ENCODE data around the gene MMP24OS.

The MMP24OS gene

GRCh38 chr20:35305682-35306556 lies 28.0 kb upstream of the MMP24OS start:
- DNase-seq: peak; percentile 81

- no peak for DNase-seq
Observed at GRCh38 chr20:35304956-35305355, 27.0 kb upstream of the MMP24OS start.

- peak; percentile 90 for DNase-seq
Observed at GRCh38 chr20:35303735-35304491, 26.0 kb upstream of the MMP24OS start.

GRCh38 chr20:35303382-35303734 lies 25.4 kb upstream of the MMP24OS start:
- no peak for DNase-seq

- DNase-seq: no peak
Observed at GRCh38 chr20:35302421-35303335, 24.8 kb upstream of the MMP24OS start.

GRCh38 chr20:35301426-35301825 lies 23.5 kb upstream of the MMP24OS start:
- no peak for DNase-seq

GRCh38 chr20:35300469-35301262 lies 22.7 kb upstream of the MMP24OS start:
- no peak for DNase-seq

- no peak for DNase-seq
Observed at GRCh38 chr20:35299780-35300179, 21.9 kb upstream of the MMP24OS start.

GRCh38 chr20:35298264-35298663 lies 20.3 kb upstream of the MMP24OS start:
- DNase-seq: no peak

- DNase-seq: no peak
Observed at GRCh38 chr20:35297740-35298139, 19.8 kb upstream of the MMP24OS start.

GRCh38 chr20:35297155-35297554 lies 19.2 kb upstream of the MMP24OS start:
- DNase-seq: no peak

GRCh38 chr20:35296101-35296554 lies 18.2 kb upstream of the MMP24OS start:
- DNase-seq: no peak

GRCh38 chr20:35295674-35296073 lies 17.8 kb upstream of the MMP24OS start:
- DNase-seq: no peak

- no peak for DNase-seq
Observed at GRCh38 chr20:35295058-35295457, 17.1 kb upstream of the MMP24OS start.

- DNase-seq: no peak
Observed at GRCh38 chr20:35294293-35294685, 16.4 kb upstream of the MMP24OS start.

- no peak for DNase-seq
Observed at GRCh38 chr20:35293303-35294292, 15.7 kb upstream of the MMP24OS start.

GRCh38 chr20:35292504-35293285 lies 14.8 kb upstream of the MMP24OS start:
- DNase-seq: no peak

GRCh38 chr20:35291654-35292503 lies 14.0 kb upstream of the MMP24OS start, which contains the start of gene FAM83C:
Gene FAM83C, minus strand, starts transcription at chr20:35292425. Its CDS starts 121 bp downstream, at chr20:35292304.
- DNase-seq: no peak

- DNase-seq: no peak
Observed at GRCh38 chr20:35290887-35291417, 13.0 kb upstream of the MMP24OS start.
